Caco-2 (cell line): Measurements from ENCODE around the gene FAM13A. TPM values are rescaled to one million over a fixed set of nuclear protein-coding genes. Genes with fewer than 3 reads are reported as not detected.

ENCODE experiments used
- BruUV-seq: library from RNA; stranded (reverse); fragments of 400-500 nt; replicated peaks from 2 replicates; lab custom pipeline; 2021; lab: Mats Ljungman, UMichigan
- CTCF ChIA-PET: fragments of 300-600 bp; sonication (Branson Sonifier 250); formaldehyde crosslinking; loops from one replicate; lab custom pipeline; 2022; ENCODE audit warnings: antibody characterized with exemption; lab: Charles Lee
- POLR2A ChIA-PET: fragments of 300-600 bp; sonication (Branson Sonifier 250); formaldehyde crosslinking; loops from one replicate; lab custom pipeline; 2022; ENCODE audit warnings: antibody characterized with exemption; lab: Charles Lee
- DNase-seq, 2 experiments: peaks; one replicate each; pipeline versions ENCODE4 v3.0.0 to v3.0.0-alpha.2; 2020 to 2022
- H3K27me3 ChIP-seq: replicated peaks from 2 replicates; pipeline ENCODE4 v1.6.0; 2011; ENCODE audit warnings: low read length; ENCODE audit not compliant: control insufficient read depth, insufficient read depth
- H3K36me3 ChIP-seq: 2 replicates; pipeline ENCODE4 v1.5.1; 2011; ENCODE audit warnings: low read length; ENCODE audit not compliant: control insufficient read depth, insufficient read depth
- H3K4me1 ChIP-seq: fragments of 250-450 bp; sonication (Bioruptor Pico); 2 replicates; pipeline ENCODE4 v1.5.1; 2020; ENCODE audit warnings: mild to moderate bottlenecking
- H3K4me3 ChIP-seq: 2 replicates; pipeline ENCODE4 v1.5.1; 2011; ENCODE audit warnings: low read depth, mild to moderate bottlenecking, control low read depth, low read length
- H3K9me3 ChIP-seq: fragments of 250-450 bp; sonication (Bioruptor Pico); 2 replicates; pipeline ENCODE4 v1.5.1; 2020; ENCODE audit warnings: mild to moderate bottlenecking, moderate library complexity
- H3K27ac Mint-ChIP-seq: one replicate; pipeline ENCODE4 v1.8.0; 2022; ENCODE audit warnings: mixed read lengths; ENCODE audit not compliant: unreplicated experiment
- H3K27me3 Mint-ChIP-seq: one replicate; pipeline ENCODE4 v1.8.0; 2022; ENCODE audit warnings: mixed read lengths; ENCODE audit not compliant: insufficient read depth, unreplicated experiment
- H3K36me3 Mint-ChIP-seq: one replicate; pipeline ENCODE4 v1.8.0; 2022; ENCODE audit warnings: mild to moderate bottlenecking, mixed read lengths; ENCODE audit not compliant: insufficient read depth, unreplicated experiment
- H3K4me1 Mint-ChIP-seq: one replicate; pipeline ENCODE4 v1.8.0; 2022; ENCODE audit warnings: low read depth, mixed read lengths; ENCODE audit not compliant: unreplicated experiment
- H3K4me3 Mint-ChIP-seq: one replicate; pipeline ENCODE4 v1.8.0; 2022; ENCODE audit warnings: mild to moderate bottlenecking, moderate library complexity, mixed read lengths; ENCODE audit not compliant: unreplicated experiment
- H3K9me3 Mint-ChIP-seq: one replicate; pipeline ENCODE4 v1.8.0; 2022; ENCODE audit warnings: mixed read lengths; ENCODE audit not compliant: unreplicated experiment
- intact Hi-C: fragments of 100-400 bp; cut with micrococcal nuclease; formaldehyde crosslinking; loops from one replicate; pipeline ENCODE4 v1.10.0; 2022; ENCODE audit not compliant: unreplicated experiment
- total RNA-seq: library from RNA; stranded (reverse); gene quantifications from 2 replicates; pipeline ENCODE4 v1.2.3, GENCODE V29; 2022
- TF ChIP-seq, protein P1 (sequence below), 2 experiments: fragments of 200-600 bp in 1 of 2; IDR thresholded peaks; 1 replicate in 1 of 2; 2 replicates in 1 of 2; pipeline versions ENCODE4 v1.5.1 to v1.8.0; 2011 to 2022; ENCODE audit warnings: antibody characterized with exemption in 1 of 2, control low read depth in 1 of 2, inconsistent platforms in 1 of 2, low read depth in 1 of 2, low read length in 1 of 2, mild to moderate bottlenecking in 1 of 2, moderate library complexity in 1 of 2; ENCODE audit not compliant: insufficient read depth in 1 of 2, severe bottlenecking in 1 of 2, unreplicated experiment in 1 of 2

FAM13A gene
- total RNA-seq, 1 experiment from 2014 or later = 11.0 TPM

- Mint-ChIP-seq H3K9me3 (peaks cover 9% of the 10 kb centered on the region), H3K4me1 (peaks cover 13% of the 10 kb centered on the region), H3K4me3 (no peak overlapping the region), H3K36me3 (no peaks in the 10 kb centered on the region), H3K27ac (no peak overlapping the region), H3K27me3 (no peaks in the 10 kb centered on the region)
- Histone ChIP-seq H3K4me1 (peaks cover 8% of the 10 kb centered on the region), H3K9me3 (no peaks in the 10 kb centered on the region), H3K4me3 (no peak overlapping the region), H3K27me3 (no peaks in the 10 kb centered on the region), H3K36me3 (no peaks in the 10 kb centered on the region)
- ChIA-PET CTCF (interaction anchor here (0.6 kb wide), 1 partner anchor 29 kb away, joined by 3 read pairs; no protein-coding TSS in a partner anchor), POLR2A (no interaction called here)
- BruUV-seq = no TSS peak
- intact Hi-C loops = loop anchor here (10.0 kb wide), 1 partner anchor 165 kb away; no protein-coding TSS in a partner anchor
- DNase-seq = no peak
- TF ChIP-seq, protein P1, sequence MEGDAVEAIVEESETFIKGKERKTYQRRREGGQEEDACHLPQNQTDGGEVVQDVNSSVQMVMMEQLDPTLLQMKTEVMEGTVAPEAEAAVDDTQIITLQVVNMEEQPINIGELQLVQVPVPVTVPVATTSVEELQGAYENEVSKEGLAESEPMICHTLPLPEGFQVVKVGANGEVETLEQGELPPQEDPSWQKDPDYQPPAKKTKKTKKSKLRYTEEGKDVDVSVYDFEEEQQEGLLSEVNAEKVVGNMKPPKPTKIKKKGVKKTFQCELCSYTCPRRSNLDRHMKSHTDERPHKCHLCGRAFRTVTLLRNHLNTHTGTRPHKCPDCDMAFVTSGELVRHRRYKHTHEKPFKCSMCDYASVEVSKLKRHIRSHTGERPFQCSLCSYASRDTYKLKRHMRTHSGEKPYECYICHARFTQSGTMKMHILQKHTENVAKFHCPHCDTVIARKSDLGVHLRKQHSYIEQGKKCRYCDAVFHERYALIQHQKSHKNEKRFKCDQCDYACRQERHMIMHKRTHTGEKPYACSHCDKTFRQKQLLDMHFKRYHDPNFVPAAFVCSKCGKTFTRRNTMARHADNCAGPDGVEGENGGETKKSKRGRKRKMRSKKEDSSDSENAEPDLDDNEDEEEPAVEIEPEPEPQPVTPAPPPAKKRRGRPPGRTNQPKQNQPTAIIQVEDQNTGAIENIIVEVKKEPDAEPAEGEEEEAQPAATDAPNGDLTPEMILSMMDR (IDR thresholded peaks at IDR 0.05; ENCODE audit: insufficient read depth in 1 of 2, low read depth in 1 of 2, low read length in 1 of 2, severe bottlenecking in 1 of 2, unreplicated experiment in 1 of 2) = no peak
Observed at GRCh38 chr4:89049853-89050252, 7.1 kb downstream of the FAM13A start.

GRCh38 chr4:89048906-89049601, 7.9 kb downstream of the FAM13A start:
- Mint-ChIP-seq H3K9me3 (peaks cover 9% of the 10 kb centered on the region), H3K27ac (no peak overlapping the region), H3K4me3 (no peak overlapping the region), H3K4me1 (peaks cover 5% of the 10 kb centered on the region), H3K27me3 (no peaks in the 10 kb centered on the region), H3K36me3 (no peaks in the 10 kb centered on the region)
- intact Hi-C loops = no loop called here
- no peak overlapping the region for H3K4me3 ChIP-seq
- no peaks in the 10 kb centered on the region for H3K36me3 ChIP-seq
- CTCF ChIA-PET = no interaction called here
- POLR2A ChIA-PET = no interaction called here
- TF ChIP-seq, protein P1 (IDR thresholded peaks at IDR 0.05; ENCODE audit: insufficient read depth in 1 of 2, low read depth in 1 of 2, low read length in 1 of 2, severe bottlenecking in 1 of 2, unreplicated experiment in 1 of 2) = no peak
- DNase-seq = no peak
- H3K4me1 ChIP-seq = no peaks in the 10 kb centered on the region
- no peaks in the 10 kb centered on the region for H3K9me3 ChIP-seq
- H3K27me3 ChIP-seq = no peaks in the 10 kb centered on the region
- no TSS peak for BruUV-seq

DNA sequence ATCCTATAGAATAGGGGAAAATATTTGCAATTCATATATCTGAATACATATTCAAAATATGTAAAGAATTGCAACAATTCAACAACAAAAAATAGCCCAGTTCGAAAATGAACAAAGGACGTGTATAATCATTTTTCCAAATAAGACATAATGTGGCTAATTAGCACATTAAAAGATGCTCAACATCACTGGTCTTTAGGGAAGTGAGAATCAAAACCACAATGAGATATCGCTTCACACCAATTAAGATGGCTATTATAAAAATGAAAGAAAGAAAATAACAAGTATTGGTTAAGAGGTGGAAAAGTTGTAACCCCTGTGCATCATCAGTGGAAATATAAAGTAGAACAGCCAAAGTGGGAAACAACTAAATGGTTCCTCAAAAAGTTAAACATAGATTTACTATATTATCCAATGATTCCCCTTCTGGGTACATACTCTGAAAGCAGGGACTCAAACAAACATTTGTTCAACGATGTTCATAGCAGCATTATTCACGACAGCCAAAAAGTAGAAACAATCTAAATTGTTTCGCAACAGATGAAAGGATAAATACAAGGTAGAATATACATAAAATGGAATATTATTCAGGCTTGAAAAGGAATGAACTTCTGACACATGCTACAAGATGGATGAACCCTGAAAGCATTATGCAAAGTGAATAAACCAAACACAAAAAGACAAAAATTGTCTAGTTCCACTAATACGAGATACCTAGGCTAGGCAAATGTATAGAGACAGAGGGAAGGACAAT, 12.7 kb downstream of the FAM13A start:
- Mint-ChIP-seq H3K27me3 (no peaks in the 10 kb centered on the region), H3K4me1 (no peaks in the 10 kb centered on the region), H3K9me3 (no peaks in the 10 kb centered on the region), H3K36me3 (no peaks in the 10 kb centered on the region), H3K27ac (no peak overlapping the region), H3K4me3 (no peak overlapping the region)
- Histone ChIP-seq H3K4me3 (no peak overlapping the region), H3K36me3 (no peaks in the 10 kb centered on the region), H3K4me1 (no peaks in the 10 kb centered on the region), H3K9me3 (no peaks in the 10 kb centered on the region), H3K27me3 (no peaks in the 10 kb centered on the region)
- intact Hi-C loops = no loop called here
- DNase-seq = no peak
- TF ChIP-seq, protein P1 (IDR thresholded peaks at IDR 0.05; ENCODE audit: insufficient read depth in 1 of 2, low read depth in 1 of 2, low read length in 1 of 2, severe bottlenecking in 1 of 2, unreplicated experiment in 1 of 2) = no peak
- BruUV-seq = no TSS peak
- ChIA-PET POLR2A (no interaction called here), CTCF (no interaction called here)
